HG03342 (cell line): Measurements from ENCODE around the gene SUSD4.

Source experiments
- ATAC-seq: cut with Tn5 transposase; IDR thresholded peaks from one replicate; pipeline ENCODE4 v1.9.1; 2021; ENCODE audit warnings: mild to moderate bottlenecking, moderate library complexity; ENCODE audit not compliant: unreplicated experiment

Gene SUSD4

GRCh38 chr1:223233410-223234169, 130.4 kb downstream of the SUSD4 start:
- ATAC-seq, result no peak

DNA sequence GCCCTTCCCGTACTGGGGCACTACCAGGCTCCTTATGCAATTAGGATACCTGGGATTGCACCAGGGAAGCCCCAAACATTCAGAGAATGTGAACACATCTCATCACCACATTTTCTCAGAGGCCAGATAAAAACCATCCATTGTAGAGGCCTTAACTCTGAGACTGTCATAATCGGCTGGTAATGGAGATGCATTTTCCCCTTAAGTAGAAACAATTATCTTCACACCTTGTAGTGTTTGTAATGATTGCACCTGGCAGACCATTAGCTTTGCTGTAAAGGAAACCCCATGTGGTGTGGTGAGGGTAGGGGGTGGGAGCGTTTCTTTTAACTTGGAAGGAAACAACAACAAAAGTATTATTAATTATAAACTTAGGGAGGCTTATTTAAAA, 131.0 kb downstream of the SUSD4 start:
- no peak for ATAC-seq

- no peak for ATAC-seq
Measured at GRCh38 chr1:223231581-223231980, 132.4 kb downstream of the SUSD4 start.

DNA sequence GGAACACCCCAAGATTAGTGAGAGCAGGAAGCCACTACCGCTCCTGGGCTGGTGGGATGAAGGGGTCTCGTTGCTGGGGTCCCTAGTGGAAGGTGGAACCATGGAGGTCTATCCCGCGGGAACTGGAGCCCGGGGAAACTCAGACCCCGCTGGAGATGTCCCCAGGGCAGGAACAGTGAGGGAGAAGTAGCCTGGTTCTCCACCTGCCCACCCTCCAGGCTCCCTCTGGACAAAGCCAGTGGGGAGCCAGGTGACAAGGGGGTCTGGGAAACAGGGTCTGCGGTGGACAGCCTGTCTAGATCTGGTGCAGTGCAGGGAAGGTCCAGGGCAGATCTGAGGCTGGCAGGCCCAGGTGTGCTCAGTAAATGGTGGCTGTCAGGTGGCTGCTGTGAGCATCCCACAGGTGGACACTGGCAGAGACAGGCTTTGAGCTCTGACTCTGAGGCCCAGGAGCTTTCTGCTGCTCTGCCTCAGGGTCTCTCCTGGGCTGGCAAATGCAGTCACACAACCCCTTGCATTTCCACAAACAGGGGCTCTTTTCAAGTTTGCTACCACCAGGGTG, 132.9 kb downstream of the SUSD4 start:
- no peak for ATAC-seq

- no peak for ATAC-seq
Measured at GRCh38 chr1:223230161-223230881, 133.7 kb downstream of the SUSD4 start.

DNA sequence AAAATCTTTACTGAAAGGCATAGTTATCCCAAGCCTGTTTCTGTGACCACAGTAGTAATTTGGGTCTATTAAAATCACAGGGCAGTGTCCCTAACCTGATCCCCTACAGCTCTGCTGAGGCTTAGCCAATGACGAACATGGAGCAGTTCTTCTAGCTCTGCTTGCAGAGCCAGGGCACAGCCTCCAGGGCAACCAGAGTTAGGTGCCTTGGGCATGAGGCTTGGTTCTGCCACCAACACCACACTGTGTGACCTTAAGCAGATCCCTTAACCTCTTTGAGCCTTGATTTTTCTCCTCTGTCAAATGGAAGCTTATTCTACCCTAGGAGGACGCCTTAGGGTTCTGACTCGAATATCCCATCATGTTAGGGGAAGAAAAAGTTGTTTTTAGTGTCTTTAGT, 134.2 kb downstream of the SUSD4 start:
- no peak for ATAC-seq

GRCh38 chr1:223228931-223229528, 134.9 kb downstream of the SUSD4 start:
- no peak for ATAC-seq

GRCh38 chr1:223228201-223228600, 135.8 kb downstream of the SUSD4 start:
- ATAC-seq, result no peak

DNA sequence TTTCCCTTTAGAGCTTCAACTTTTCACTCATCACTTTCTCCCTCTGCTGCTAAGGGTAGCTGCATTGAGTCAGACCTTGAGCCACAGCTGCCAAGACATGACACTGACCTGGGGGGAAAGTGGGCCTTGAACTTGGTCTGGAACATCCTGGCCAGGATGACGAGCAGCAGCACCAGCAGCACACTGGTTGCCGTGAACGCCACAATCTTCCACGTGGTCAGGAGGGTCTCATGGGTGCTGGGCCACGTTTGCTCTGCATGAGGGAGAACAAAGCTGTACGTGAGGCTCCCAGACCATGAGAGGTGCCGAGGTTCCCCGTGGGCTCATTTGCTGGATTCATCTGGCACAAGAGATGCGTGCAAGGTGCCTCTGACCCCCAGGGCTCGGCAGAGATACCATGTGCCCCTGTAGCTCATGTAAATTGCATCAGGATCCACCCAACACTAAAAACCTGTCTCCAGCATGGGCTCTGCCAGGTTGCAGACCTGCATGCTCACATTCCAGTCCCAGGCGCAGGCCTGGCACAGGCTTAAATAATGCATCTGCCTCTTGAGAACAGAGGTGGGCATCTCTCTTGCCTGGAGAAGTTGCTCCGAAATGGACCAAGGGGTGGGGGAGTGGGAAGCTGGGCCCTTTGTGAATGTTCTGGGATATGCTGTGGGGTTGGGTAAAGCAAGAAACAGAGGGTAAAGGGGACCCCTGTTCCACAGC, 136.3 kb downstream of the SUSD4 start:
- ATAC-seq, result no peak

DNA sequence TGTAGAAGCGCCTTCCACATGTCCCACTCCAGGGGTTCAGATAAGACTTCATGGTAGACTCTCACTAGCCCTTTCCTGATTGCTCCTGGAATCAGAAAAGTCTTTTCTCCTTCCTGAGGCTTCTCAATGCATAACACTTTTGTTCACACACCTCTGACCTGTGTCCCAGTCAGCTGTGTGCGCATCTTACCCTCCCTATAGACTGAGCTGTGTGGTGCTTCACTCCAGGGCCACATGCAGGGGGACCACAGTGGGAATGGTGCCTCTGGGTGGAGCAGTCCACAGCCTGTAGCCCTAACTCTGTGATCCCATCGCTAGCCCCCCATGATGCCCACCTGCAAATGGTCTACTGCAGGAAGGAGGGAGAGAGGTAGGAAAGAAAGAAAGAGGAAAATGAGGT, 136.9 kb downstream of the SUSD4 start:
- ATAC-seq, result no peak

DNA sequence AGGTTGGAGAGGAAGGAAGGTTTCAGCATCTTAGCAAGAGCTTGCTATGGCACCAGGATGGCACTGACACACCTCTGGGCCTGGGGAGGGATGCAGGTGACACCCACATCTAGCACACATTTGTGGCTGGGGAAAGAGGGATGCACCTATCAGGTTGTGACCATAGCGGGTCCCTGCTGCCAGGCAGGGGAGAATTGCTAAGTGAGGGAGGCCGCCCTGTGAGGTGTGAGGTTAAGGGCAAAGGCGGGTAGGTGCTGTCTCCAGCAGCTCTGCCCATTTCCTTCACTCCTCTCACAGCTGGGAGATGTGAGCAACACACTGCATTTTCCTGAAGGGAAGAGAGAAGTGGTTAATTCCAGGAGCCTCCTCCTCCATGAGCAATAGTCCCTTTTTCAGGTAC, 137.7 kb downstream of the SUSD4 start:
- no peak for ATAC-seq

- ATAC-seq, result no peak
Measured at GRCh38 chr1:223225481-223225880, 138.5 kb downstream of the SUSD4 start.

GRCh38 chr1:223225061-223225460, 138.9 kb downstream of the SUSD4 start:
- no peak for ATAC-seq

- ATAC-seq, result no peak
Measured at GRCh38 chr1:223224465-223224864, 139.5 kb downstream of the SUSD4 start.

DNA sequence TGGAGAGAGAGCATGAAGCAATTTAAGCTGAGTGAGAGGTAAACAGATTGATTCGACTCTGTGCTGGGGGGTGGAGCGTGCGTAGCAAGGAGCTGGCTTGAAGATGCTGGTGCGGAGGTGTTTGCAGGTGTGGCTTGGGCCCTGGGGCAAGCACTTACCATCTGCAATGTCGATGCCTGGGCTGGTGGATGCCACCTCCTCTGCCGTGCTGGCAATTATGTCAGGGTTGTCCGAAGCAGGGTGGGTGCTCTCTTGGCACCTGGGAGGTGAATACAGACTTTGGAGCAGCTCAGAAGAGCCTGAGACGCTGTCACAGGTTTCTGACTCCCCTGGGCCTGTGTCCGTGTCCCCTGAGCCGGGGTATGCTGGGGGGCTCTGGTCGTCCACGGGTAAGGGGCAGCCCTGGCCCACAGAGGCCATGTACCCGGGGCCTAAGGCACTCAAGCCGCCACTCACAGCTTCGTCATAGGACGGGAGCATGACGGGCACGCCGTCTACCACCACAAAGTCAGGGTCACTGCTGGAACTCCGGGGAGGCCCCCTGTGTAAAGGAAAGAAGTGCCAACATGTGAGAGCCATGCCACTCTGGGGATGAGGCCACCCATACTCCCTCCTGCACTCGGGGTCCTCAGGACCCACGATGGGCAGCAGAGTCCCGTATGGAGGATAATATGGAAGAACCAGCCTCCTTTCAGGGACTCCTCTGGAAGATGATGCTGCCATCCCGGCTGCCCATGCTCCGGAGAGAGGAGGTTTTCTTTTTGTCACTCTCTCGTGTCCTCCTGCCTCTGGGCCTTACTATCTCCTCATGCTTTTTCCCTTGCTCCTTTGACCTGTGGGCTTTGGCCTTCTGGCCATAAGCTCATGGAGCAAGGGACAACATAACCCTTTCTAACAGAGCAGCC, 140.6 kb downstream of the SUSD4 start:
- no peak for ATAC-seq

DNA sequence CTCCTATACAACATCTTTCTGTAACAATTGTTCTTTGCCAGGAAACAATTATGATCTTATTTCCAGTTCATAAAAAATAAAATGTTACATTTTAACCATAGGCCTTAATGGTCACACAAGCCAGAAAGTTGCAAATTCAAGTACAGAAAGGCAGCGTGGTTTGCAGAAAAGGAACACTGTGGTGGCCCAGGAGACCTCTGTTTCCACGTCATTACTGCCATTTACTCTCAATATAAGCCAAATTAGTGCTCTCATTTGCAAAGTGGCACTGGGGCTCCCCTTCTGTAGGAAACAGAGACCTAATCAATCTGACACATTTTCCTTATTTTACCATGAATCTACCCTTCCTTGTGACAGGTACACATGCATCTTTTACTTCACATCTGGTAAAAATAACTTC, 141.6 kb downstream of the SUSD4 start:
- no peak for ATAC-seq

GRCh38 chr1:223221686-223222085, 142.3 kb downstream of the SUSD4 start:
- no peak for ATAC-seq

- ATAC-seq, result no peak
Measured at GRCh38 chr1:223219846-223220610, 143.9 kb downstream of the SUSD4 start.

DNA sequence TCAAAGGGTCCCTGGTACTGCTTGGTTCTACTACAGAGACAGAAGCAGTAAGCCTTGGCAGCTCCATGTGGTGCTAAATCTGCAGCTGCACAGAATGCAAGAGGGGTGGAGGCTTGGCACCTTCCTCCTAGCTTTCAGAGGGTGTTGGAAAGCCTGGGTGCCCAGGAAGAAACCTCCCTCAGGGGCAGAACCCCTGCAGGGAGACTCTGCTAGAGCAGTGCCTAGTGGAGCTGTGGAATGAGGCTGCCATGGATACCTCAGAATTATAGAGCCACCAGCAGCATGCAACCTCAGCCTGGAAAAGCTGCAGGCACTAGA, 144.7 kb downstream of the SUSD4 start:
- ATAC-seq, result no peak

GRCh38 chr1:223217781-223218180, 146.2 kb downstream of the SUSD4 start:
- no peak for ATAC-seq
